CD8-positive, alpha-beta memory T cell (primary cell): ENCODE results near the gene ERICH3. TPM values are rescaled to one million over a fixed set of nuclear protein-coding genes. Genes with fewer than 3 reads are reported as not detected.
A peak's percentile ranks its signal among the peaks of the same experiment; 100 is the strongest.

Source experiments
- CTCF ChIA-PET: fragments of 350-600 bp; sonication (Branson Sonifier 250); formaldehyde crosslinking; loops from one replicate; lab custom pipeline; 2021; ENCODE audit warnings: antibody characterized with exemption; lab: Charles Lee
- POLR2A ChIA-PET: fragments of 350-600 bp; sonication (Branson Sonifier 250); formaldehyde crosslinking; loops from one replicate; lab custom pipeline; 2021; ENCODE audit warnings: antibody characterized with exemption; lab: Charles Lee
- DNase-seq, 5 donors: peaks; one replicate each; pipeline versions ENCODE4 v3.0.0 to v3.0.0-alpha.2; 2020 to 2022; ENCODE audit warnings: mixed read lengths in 1 of 5
- H3K27ac ChIP-seq: one replicate; pipeline ENCODE4 v1.7.0; 2013; ENCODE audit warnings: low read depth, mild to moderate bottlenecking, low read length, moderate library complexity
- H3K27me3 ChIP-seq: 2 replicates; pipeline ENCODE4 v1.7.0; 2013; ENCODE audit warnings: low read length, mild to moderate bottlenecking; ENCODE audit not compliant: insufficient read depth, poor library complexity, severe bottlenecking
- H3K36me3 ChIP-seq: 2 replicates; pipeline ENCODE4 v1.7.0; 2013; ENCODE audit warnings: mild to moderate bottlenecking, low read length, moderate library complexity; ENCODE audit not compliant: insufficient read depth
- H3K4me1 ChIP-seq: 2 replicates; pipeline ENCODE4 v1.7.0; 2013; ENCODE audit warnings: mild to moderate bottlenecking, low read length, moderate library complexity; ENCODE audit not compliant: insufficient read depth
- H3K4me3 ChIP-seq: 2 replicates; pipeline ENCODE4 v1.7.0; 2013; ENCODE audit warnings: mild to moderate bottlenecking, low read length
- H3K9me3 ChIP-seq: 2 replicates; pipeline ENCODE4 v1.7.0; 2013; ENCODE audit warnings: mild to moderate bottlenecking, low read length
- H3K27ac Mint-ChIP-seq, 8 donors: one replicate each; pipeline ENCODE4 v1.8.0; 2020 to 2021; ENCODE audit warnings: mixed read lengths in 8 of 8, mild to moderate bottlenecking in 6 of 8, inconsistent platforms in 3 of 8, moderate library complexity in 3 of 8
- H3K27me3 Mint-ChIP-seq, 2 donors: one replicate each; pipeline ENCODE4 v1.8.0; 2020 to 2021; ENCODE audit warnings: mixed read lengths in 2 of 2, mild to moderate bottlenecking in 1 of 2, moderate library complexity in 1 of 2
- H3K36me3 Mint-ChIP-seq, 3 donors: one replicate each; pipeline ENCODE4 v1.8.0; 2020 to 2021; ENCODE audit warnings: mixed read lengths in 3 of 3, inconsistent platforms in 1 of 3, mild to moderate bottlenecking in 1 of 3
- H3K4me1 Mint-ChIP-seq, 3 donors: one replicate each; pipeline ENCODE4 v1.8.0; 2020 to 2021; ENCODE audit warnings: mixed read lengths in 3 of 3, inconsistent platforms in 1 of 3, mild to moderate bottlenecking in 1 of 3
- H3K4me3 Mint-ChIP-seq, 7 donors: one replicate each; pipeline ENCODE4 v1.8.0; 2020 to 2021; ENCODE audit warnings: mixed read lengths in 7 of 7, mild to moderate bottlenecking in 6 of 7, moderate library complexity in 4 of 7, inconsistent platforms in 2 of 7
- H3K9me3 Mint-ChIP-seq, 5 donors: one replicate each; pipeline ENCODE4 v1.8.0; 2020 to 2022; ENCODE audit warnings: mixed read lengths in 5 of 5, mild to moderate bottlenecking in 3 of 5, moderate library complexity in 2 of 5, inconsistent platforms in 1 of 5
- polyA plus RNA-seq: library from polyadenylated mRNA; unstranded; fragments of 300-500 nt; fragmentation: Illumina TruSeq; gene quantifications from one replicate; pipeline ENCODE4 v1.2.3, GENCODE V29; 2021
- total RNA-seq, 2 experiments: library from RNA; stranded (reverse); gene quantifications; one replicate each; pipeline ENCODE4 v1.2.3, GENCODE V29; 2021

ERICH3 gene, protein sequence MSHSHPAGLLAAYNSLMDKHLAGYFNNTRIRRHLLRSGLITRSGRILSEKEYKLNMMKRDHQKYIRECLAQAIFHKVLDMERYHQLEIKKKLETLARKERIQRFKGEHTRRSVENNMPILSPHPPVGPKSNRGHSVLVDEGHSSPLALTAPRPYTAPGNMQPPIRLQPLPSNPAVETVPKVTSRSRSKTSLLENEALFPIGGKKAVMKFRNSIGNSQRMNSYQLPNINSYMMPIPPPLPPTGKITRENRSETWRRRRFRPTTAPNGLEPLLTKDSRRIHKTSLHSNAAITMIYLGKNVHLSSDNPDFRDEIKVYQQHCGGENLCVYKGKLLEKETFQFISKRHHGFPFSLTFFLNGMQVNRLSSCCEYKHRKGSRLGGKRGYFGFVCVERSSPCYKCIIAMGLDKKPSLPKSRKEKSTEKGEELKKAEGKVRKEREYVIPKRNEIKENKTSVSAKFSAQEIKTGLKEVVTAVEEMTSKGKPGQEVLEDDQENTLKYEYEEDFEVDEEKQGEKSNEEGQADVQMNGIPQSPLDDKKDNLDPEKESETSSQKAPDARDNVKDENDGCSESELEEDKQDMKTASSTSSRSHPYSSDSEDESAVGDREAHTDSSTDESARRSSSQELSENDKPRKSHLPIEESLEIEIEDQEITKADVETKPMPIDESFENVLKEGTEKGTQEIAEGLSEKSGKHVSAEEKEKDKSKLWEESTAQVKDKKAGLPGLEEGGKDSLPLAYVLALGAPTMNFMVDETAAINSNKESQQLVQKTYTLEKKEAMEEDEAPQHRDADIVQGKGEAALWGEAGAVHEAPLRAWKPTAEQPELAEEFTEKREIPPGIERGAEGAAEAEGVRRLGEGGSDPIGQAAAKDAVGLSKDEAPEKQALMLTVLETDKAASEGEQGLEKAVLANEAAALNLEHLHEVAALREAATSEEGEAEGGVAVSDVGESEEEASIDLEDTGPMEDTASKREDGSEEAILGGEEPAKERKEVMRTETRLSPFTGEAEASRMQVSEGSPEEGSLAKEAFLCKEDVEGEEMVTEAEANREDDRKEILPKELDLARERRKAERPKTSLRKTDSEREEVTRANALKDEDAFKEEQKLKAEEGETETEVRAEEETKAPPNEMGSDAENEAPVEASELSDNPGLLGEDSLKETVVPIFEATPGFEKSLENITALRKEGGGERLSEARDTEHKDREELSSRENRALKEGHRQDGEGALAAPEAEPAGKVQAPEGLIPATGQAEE (N-terminal part only)
- not detected for total RNA-seq
- polyA plus RNA-seq: not detected

DNA sequence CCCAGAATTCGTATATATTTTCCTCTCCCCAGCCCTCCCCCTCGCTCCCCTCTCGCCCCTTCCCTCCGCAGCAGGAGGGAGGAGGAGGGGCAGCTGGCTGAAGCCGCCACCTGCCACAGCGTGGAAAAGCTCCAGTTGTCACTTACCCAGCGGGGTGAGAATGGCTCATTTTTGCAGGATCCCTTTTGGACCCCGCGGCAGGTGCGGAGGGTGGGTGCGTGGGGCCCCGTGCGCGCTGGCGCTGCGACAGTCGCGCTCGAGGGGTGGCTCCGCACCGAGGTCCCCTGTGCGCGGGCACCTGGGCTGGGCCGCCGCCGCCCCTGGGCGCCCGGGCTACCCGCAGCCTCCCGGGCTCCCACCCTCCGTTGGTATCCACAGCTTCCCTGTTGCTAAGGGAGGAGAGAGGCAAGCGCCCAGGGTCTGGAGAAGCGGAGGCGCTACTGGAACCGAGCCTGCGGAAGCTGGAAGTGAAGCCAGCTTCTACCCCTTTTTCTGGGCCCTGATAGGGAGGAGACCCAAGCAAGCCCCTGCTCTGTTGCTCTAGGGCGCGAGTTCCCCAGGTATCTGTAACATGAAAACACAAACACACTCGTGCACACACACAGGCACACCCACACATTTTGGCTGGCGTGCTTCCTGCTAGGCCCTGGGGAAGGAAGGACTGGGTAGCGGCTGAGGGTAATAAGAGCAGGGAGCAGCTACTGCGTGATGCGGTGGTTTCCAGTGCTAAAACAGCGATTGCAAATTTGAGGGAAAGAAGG, at the start of gene ERICH3:
Gene ERICH3 (minus strand): TSS at position 442 of the 761 bp plus-strand sequence. CDS start 273 bp downstream, at position 169.
- peaks cover 3 to 12% (median 10%) of the 10 kb centered on the region in 5 donors for H3K9me3 Mint-ChIP-seq
- POLR2A ChIA-PET: no interaction called here
- H3K4me1 Mint-ChIP-seq: peaks cover 0 to 6% (median 0%) of the 10 kb centered on the region in 3 donors
- H3K4me3 Mint-ChIP-seq: no peak within 1 kb of the TSS
- CTCF ChIA-PET: no interaction called here
- H3K36me3 Mint-ChIP-seq: no peaks in the 10 kb centered on the region
- Histone ChIP-seq H3K9me3 (no peaks in the 10 kb centered on the region), H3K36me3 (no peaks in the 10 kb centered on the region), H3K4me1 (no peaks in the 10 kb centered on the region), H3K4me3 (no peak within 1 kb of the TSS), H3K27ac (no peak within 1 kb of the TSS), H3K27me3 (peaks cover 6% of the 10 kb centered on the region)
- peaks cover 14 to 52% of the 10 kb centered on the region in 2 donors for H3K27me3 Mint-ChIP-seq
- DNase-seq: no peak
- no peak within 1 kb of the TSS for H3K27ac Mint-ChIP-seq

GRCh38 chr1:74717626-74718025, 44.0 kb upstream of the ERICH3 start:
- H3K36me3 ChIP-seq: peaks cover 32% of the 10 kb centered on the region
- no peak overlapping the region for H3K27ac ChIP-seq
- H3K27me3 ChIP-seq: no peaks in the 10 kb centered on the region
- DNase-seq: no peak
- ChIA-PET POLR2A (no interaction called here), CTCF (interaction anchor here (1.3 kb wide), 1 partner anchor 16 kb away, joined by 3 read pairs; no protein-coding TSS in a partner anchor)
- peaks cover 0 to 8% (median 2%) of the 10 kb centered on the region in 3 donors for H3K4me1 Mint-ChIP-seq
- no peak overlapping the region for H3K4me3 Mint-ChIP-seq
- no peaks in the 10 kb centered on the region for H3K27me3 Mint-ChIP-seq
- H3K9me3 ChIP-seq: no peaks in the 10 kb centered on the region
- peaks cover 13 to 41% (median 17%) of the 10 kb centered on the region in 3 donors for H3K36me3 Mint-ChIP-seq
- no peaks in the 10 kb centered on the region for H3K9me3 Mint-ChIP-seq
- H3K27ac Mint-ChIP-seq: no peak overlapping the region
- no peak overlapping the region for H3K4me3 ChIP-seq
- H3K4me1 ChIP-seq: no peaks in the 10 kb centered on the region

GRCh38 chr1:74716822-74717221, 43.2 kb upstream of the ERICH3 start:
- Mint-ChIP-seq H3K9me3 (no peaks in the 10 kb centered on the region), H3K36me3 (peaks cover 12 to 40% (median 13%) of the 10 kb centered on the region in 3 donors), H3K4me1 (peaks cover 0 to 8% (median 2%) of the 10 kb centered on the region in 3 donors), H3K27ac (no peak overlapping the region), H3K4me3 (no peak overlapping the region), H3K27me3 (no peaks in the 10 kb centered on the region)
- no peak overlapping the region for H3K4me3 ChIP-seq
- H3K4me1 ChIP-seq: no peaks in the 10 kb centered on the region
- no peak overlapping the region for H3K27ac ChIP-seq
- H3K9me3 ChIP-seq: no peaks in the 10 kb centered on the region
- no peak for DNase-seq
- CTCF ChIA-PET: interaction anchor here (1.3 kb wide), 1 partner anchor 17 kb away, joined by 3 read pairs; no protein-coding TSS in a partner anchor
- no peaks in the 10 kb centered on the region for H3K27me3 ChIP-seq
- peaks cover 31% of the 10 kb centered on the region for H3K36me3 ChIP-seq
- POLR2A ChIA-PET: no interaction called here

DNA sequence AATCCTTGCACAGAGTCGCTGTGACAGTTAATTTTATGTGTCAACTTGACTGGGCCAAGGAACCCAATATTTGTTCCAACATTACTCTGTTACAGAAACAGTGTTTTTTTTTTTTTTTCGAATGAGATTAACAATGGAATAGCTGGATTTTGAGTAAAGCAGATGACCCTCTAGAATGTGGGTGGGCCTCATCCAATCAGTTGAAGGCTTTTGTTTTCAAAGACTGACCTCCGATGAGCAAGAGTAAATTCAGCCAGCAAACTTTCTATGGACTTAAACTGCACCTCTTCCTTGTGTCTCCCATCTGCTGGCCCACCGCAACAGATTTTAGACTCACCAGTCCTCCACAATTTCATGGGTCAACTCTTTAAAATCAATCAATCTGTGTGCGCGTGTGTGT, 42.2 kb upstream of the ERICH3 start:
- peaks cover 21% of the 10 kb centered on the region for H3K36me3 ChIP-seq
- DNase-seq: no peak
- H3K4me1 ChIP-seq: no peaks in the 10 kb centered on the region
- POLR2A ChIA-PET: no interaction called here
- no peak overlapping the region for H3K4me3 ChIP-seq
- Mint-ChIP-seq H3K27ac (no peak overlapping the region), H3K27me3 (no peaks in the 10 kb centered on the region), H3K4me1 (peaks cover 0 to 4% (median 0%) of the 10 kb centered on the region in 3 donors), H3K36me3 (peaks cover 6 to 40% (median 10%) of the 10 kb centered on the region in 3 donors), H3K9me3 (no peaks in the 10 kb centered on the region), H3K4me3 (no peak overlapping the region)
- no peak overlapping the region for H3K27ac ChIP-seq
- H3K9me3 ChIP-seq: no peaks in the 10 kb centered on the region
- CTCF ChIA-PET: no interaction called here
- H3K27me3 ChIP-seq: no peaks in the 10 kb centered on the region

- CTCF ChIA-PET: no interaction called here
Measured at GRCh38 chr1:74715236-74715502, 41.6 kb upstream of the ERICH3 start.

DNA sequence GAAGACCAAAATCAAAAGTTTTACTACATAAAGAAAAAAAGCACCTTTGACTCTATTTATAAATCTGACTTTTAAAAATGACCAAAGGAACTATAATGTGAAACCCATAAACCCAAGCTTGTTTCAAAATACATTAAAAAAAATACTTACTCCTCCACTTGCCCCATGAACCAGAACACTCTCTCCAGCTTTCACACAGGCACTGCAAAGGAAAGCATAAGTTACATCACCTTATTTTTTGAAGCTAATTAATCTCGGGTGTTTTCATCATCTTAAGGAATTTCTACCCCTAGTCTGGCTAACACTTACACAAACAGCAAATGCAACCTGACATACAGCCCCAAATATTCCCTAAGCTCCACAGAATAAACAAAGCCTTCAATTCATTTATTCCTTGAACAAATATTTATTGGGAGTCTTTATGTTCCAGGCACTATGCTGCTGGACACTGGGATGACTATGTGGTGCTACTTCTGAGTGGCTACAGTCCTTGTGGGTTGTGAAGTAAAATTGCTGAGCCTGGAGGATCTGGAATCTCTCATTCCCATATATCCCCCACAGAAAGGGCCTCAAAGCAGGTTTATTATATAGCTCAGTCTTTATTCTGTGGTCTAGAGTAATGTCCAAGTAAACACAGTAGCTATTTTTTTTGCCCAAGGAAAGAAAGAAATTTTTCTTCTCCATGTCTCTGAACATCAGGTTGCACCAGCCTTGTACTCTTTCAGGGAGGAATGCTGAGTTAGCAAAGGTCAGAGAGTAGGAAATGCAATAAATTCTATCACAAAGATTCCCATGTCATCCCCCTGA, 41.0 kb upstream of the ERICH3 start:
- Mint-ChIP-seq H3K27ac (peak overlapping the region in 1 of 8 donors; percentile 9), H3K4me1 (peaks cover 0 to 7% (median 0%) of the 10 kb centered on the region in 3 donors), H3K27me3 (no peaks in the 10 kb centered on the region), H3K4me3 (no peak overlapping the region), H3K9me3 (no peaks in the 10 kb centered on the region), H3K36me3 (peaks cover 0 to 39% (median 11%) of the 10 kb centered on the region in 3 donors)
- Histone ChIP-seq H3K27me3 (no peaks in the 10 kb centered on the region), H3K4me3 (no peak overlapping the region), H3K27ac (no peak overlapping the region), H3K4me1 (no peaks in the 10 kb centered on the region), H3K36me3 (peaks cover 22% of the 10 kb centered on the region), H3K9me3 (no peaks in the 10 kb centered on the region)
- ChIA-PET POLR2A (no interaction called here), CTCF (no interaction called here)
- no peak for DNase-seq

More at GRCh38 chr1:74715236-74715502, 41.6 kb upstream of the ERICH3 start:
- H3K4me1 ChIP-seq: no peaks in the 10 kb centered on the region
- H3K9me3 ChIP-seq: no peaks in the 10 kb centered on the region
- no peaks in the 10 kb centered on the region for H3K27me3 Mint-ChIP-seq
- no peak for DNase-seq
- H3K27ac ChIP-seq: no peak overlapping the region
- H3K36me3 ChIP-seq: peaks cover 20% of the 10 kb centered on the region
- no peak overlapping the region for H3K4me3 ChIP-seq
- peaks cover 0 to 40% (median 10%) of the 10 kb centered on the region in 3 donors for H3K36me3 Mint-ChIP-seq
- no peak overlapping the region for H3K4me3 Mint-ChIP-seq
- H3K27me3 ChIP-seq: no peaks in the 10 kb centered on the region
- peaks cover 0 to 7% (median 0%) of the 10 kb centered on the region in 3 donors for H3K4me1 Mint-ChIP-seq
- POLR2A ChIA-PET: no interaction called here
- no peaks in the 10 kb centered on the region for H3K9me3 Mint-ChIP-seq
- H3K27ac Mint-ChIP-seq: no peak overlapping the region

DNA sequence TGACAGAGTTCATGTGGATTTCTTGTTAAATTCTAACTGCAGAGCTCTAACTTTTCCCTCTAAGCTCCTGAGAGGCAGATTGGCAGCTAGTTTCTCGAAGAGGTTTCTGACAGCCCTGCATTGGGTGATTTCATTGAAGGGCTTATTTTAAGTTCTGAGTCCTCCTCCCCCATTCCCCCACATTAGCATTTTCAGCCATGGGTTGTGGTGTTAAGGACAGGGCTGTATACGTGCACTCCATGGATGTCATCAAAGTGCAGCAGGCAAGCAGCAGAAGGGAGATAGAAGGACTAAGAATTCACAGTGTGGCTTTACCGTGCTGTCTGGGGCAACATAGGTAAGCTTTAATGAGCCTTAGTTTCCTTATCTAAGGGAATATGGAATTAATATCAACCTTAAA, 40.3 kb upstream of the ERICH3 start:
- no peak overlapping the region for H3K4me3 ChIP-seq
- CTCF ChIA-PET: no interaction called here
- peak overlapping the region in 1 of 8 donors; percentile 70 for H3K27ac Mint-ChIP-seq
- H3K4me3 Mint-ChIP-seq: no peak overlapping the region
- H3K27me3 ChIP-seq: no peaks in the 10 kb centered on the region
- peaks cover 20% of the 10 kb centered on the region for H3K36me3 ChIP-seq
- H3K4me1 ChIP-seq: no peaks in the 10 kb centered on the region
- peaks cover 0 to 7% (median 0%) of the 10 kb centered on the region in 3 donors for H3K4me1 Mint-ChIP-seq
- no peaks in the 10 kb centered on the region for H3K9me3 Mint-ChIP-seq
- H3K9me3 ChIP-seq: no peaks in the 10 kb centered on the region
- no peaks in the 10 kb centered on the region for H3K27me3 Mint-ChIP-seq
- H3K36me3 Mint-ChIP-seq: peaks cover 0 to 46% (median 14%) of the 10 kb centered on the region in 3 donors
- no peak for DNase-seq
- POLR2A ChIA-PET: no interaction called here
- H3K27ac ChIP-seq: no peak overlapping the region
